Measurements from ENCODE around the gene CHRM2. TPM values are rescaled to one million over a fixed set of nuclear protein-coding genes. Genes with fewer than 3 reads are reported as not detected.

The CHRM2 gene
- total and polyA plus RNA-seq, 2 of the 4 experiments (the other 2 are of a cell fraction) = 79.3 to 184 TPM

DNA sequence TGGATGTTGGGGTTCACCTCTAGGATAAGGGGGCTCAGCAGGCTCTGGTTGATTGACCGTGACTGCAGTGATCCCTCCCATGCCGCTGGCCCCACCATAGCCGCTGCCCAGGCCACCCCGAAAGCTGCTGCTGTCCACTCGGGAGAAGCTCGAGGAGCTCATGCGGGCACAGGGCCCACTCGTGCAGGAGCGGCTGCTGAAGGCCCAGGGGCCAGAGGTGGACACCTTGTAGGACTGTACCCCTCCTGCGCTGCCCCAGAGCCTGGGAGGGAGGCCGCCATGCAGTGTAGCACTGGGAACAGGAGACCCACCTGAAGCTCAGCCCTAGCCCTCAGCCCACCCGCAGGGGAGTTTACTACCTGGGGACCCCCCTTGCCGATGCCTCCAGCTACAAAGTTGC, 70.0 kb downstream of the CHRM2 start:
- CTCF ChIA-PET = no interaction called here
- TF ChIP-seq FOS (IDR thresholded peaks at IDR 0.05; ENCODE audit: low read depth, low read length) (no peak), RFX5 (IDR thresholded peaks at IDR 0.05; ENCODE audit: low read depth, low read length) (no peak), SMC3 (IDR thresholded peaks at IDR 0.05; ENCODE audit: low read depth, low read length) (no peak), MXI1 (IDR thresholded peaks at IDR 0.05; ENCODE audit: borderline replicate concordance, low read depth, low read length) (no peak), NFE2L2 (IDR thresholded peaks at IDR 0.05; ENCODE audit: low read depth, low read length) (no peak), ELK1 (IDR thresholded peaks at IDR 0.05; ENCODE audit: borderline replicate concordance, low read depth, low read length) (no peak), CTCF (conservative IDR thresholded peaks at IDR 0.05; ENCODE audit: low read depth, low read length) (no peak), MAFK (IDR thresholded peaks at IDR 0.05; ENCODE audit: low read depth, low read length) (no peak), POLR2A (IDR thresholded peaks at IDR 0.05; ENCODE audit: low read depth, low read length) (no peak), RCOR1 (IDR thresholded peaks at IDR 0.05; ENCODE audit: insufficient replicate concordance, low read length) (no peak), MAZ (IDR thresholded peaks at IDR 0.05; ENCODE audit: borderline replicate concordance, low read depth, low read length) (no peak), CEBPB (IDR thresholded peaks at IDR 0.05; ENCODE audit: low read depth, low read length) (no peak), CHD1 (IDR thresholded peaks at IDR 0.05; ENCODE audit: low read depth, low read length) (no peak), RAD21 (IDR thresholded peaks at IDR 0.05; ENCODE audit: low read length) (no peak), BHLHE40 (IDR thresholded peaks at IDR 0.05; ENCODE audit: low read depth, low read length) (no peak)
- TF ChIP-seq, protein P1, sequence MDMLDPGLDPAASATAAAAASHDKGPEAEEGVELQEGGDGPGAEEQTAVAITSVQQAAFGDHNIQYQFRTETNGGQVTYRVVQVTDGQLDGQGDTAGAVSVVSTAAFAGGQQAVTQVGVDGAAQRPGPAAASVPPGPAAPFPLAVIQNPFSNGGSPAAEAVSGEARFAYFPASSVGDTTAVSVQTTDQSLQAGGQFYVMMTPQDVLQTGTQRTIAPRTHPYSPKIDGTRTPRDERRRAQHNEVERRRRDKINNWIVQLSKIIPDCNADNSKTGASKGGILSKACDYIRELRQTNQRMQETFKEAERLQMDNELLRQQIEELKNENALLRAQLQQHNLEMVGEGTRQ (IDR thresholded peaks at IDR 0.05; ENCODE audit: low read depth, low read length) = no peak
- in situ Hi-C loops (cut with MboI; ENCODE audit: low sequenced_read_pairs) = no loop called here
- no TSS peak for BruUV-seq (replicated peaks)
- Histone ChIP-seq H3K23ac (ENCODE audit: low read depth, low read length) (no peak overlapping the region), H3K56ac (ENCODE audit: extremely low read depth, insufficient read depth, low read length) (no peak overlapping the region), H2BK20ac (ENCODE audit: low read depth, low read length) (no peak overlapping the region), H3K18ac (ENCODE audit: low read depth, low read length) (no peak overlapping the region), H2AFZ (replicated peaks; ENCODE audit: low read length, poor library complexity) (no peak overlapping the region), H3K36me3 (ENCODE audit: control insufficient read depth, insufficient read depth, low read length) (peaks cover 20% of the 10 kb centered on the region), H4K20me1 (ENCODE audit: insufficient read depth, low read length) (peaks cover 5% of the 10 kb centered on the region; the same call in 1 of the 2 replicates), H3K27ac (ENCODE audit: insufficient read depth, low read length) (no peak overlapping the region), H4K91ac (ENCODE audit: insufficient read depth, low read depth, low read length) (no peak overlapping the region), H3K27me3 (ENCODE audit: control insufficient read depth, insufficient read depth, low read length) (no peaks in the 10 kb centered on the region), H4K5ac (ENCODE audit: low read depth, low read length) (no peak overlapping the region), H2BK120ac (ENCODE audit: low read depth, low read length) (no peak overlapping the region), H3K9me1 (ENCODE audit: insufficient read depth, low read length) (peaks cover 7% of the 10 kb centered on the region), H2BK5ac (ENCODE audit: low read depth, low read length, poor library complexity, severe bottlenecking) (no peak overlapping the region), H3K14ac (replicated peaks; ENCODE audit: low read depth, low read length) (no peak overlapping the region), H2AK5ac (ENCODE audit: low read depth, low read length) (no peak overlapping the region), H3K4me1 (ENCODE audit: control insufficient read depth, insufficient read depth, low read length) (peaks cover 14% of the 10 kb centered on the region), H3K9me3 (ENCODE audit: control insufficient read depth, insufficient read depth, low read length) (no peaks in the 10 kb centered on the region), H3K9ac (ENCODE audit: low read depth, low read length) (no peak overlapping the region), H4K8ac (ENCODE audit: low read depth in 2 of 2, low read length in 2 of 2) (no peak overlapping the region), H2AK9ac (replicated peaks; ENCODE audit: low read depth, low read length, poor library complexity) (no peak overlapping the region), H3K4ac (ENCODE audit: low read depth, low read length) (no peak overlapping the region), H3K79me1 (ENCODE audit: low read depth in 1 of 2, low read length in 2 of 2) (peaks cover 23 to 55% of the 10 kb centered on the region in 2 experiments), H3K4me3 (ENCODE audit: insufficient read depth, low read depth, low read length) (no peak overlapping the region), H3K4me2 (ENCODE audit: low read depth, low read length) (no peak overlapping the region), H2BK15ac (ENCODE audit: low read depth, low read length) (no peak overlapping the region)
- no peak for DNase-seq
- WGBS, 2 experiments (ENCODE audit: extremely low coverage in 2 of 2, insufficient read length in 1 of 2) = 97% methylated on average over 4 of the region's 13 CpGs; no CpG with 5 or more reads in 1 of the 2 experiments
- intact Hi-C loops (cut with micrococcal nuclease) = no loop called here
- ATAC-seq (ENCODE audit: low read depth) = no peak
- dilution Hi-C loops (cut with HindIII; ENCODE audit: low sequenced_read_pairs, unreplicated experiment) = no loop called here
- POLR2A ChIA-PET (ENCODE audit: unreplicated experiment) = interaction anchor here (0.6 kb wide), 1 partner anchor 61 kb away, joined by 9 read pairs; no protein-coding TSS in a partner anchor
